OCI-LY7 (cell line): ENCODE results near the gene ATP8B1.

Source experiments
- CTCF ChIP-seq: fragments of 200-600 bp; sonication (generic); conservative IDR thresholded peaks from 2 replicates; pipeline ENCODE4 v1.5.1; 2014; ENCODE audit warnings: mild to moderate bottlenecking, antibody characterized with exemption, low read length, moderate library complexity, mixed read lengths
- EZH2phosphoT487 ChIP-seq: fragments of 200-600 bp; sonication (generic); IDR thresholded peaks from 2 replicates; pipeline ENCODE4 v1.6.1; 2018; ENCODE audit warnings: low read depth, borderline replicate concordance, mild to moderate bottlenecking, mixed run types, antibody characterized with exemption, low read length, moderate library complexity, mixed read lengths

- TF ChIP-seq CTCF (no peak), EZH2phosphoT487 (no peak)
Observed at GRCh38 chr18:57674891-57675290, 128.2 kb downstream of the ATP8B1 start.
